GM19328 (cell line): ENCODE results near the gene COPS7A.

Experiments used
- ATAC-seq: cut with Tn5 transposase; IDR thresholded peaks from one replicate; pipeline ENCODE4 v1.9.1; 2021; ENCODE audit warnings: mild to moderate bottlenecking, moderate library complexity; ENCODE audit not compliant: unreplicated experiment

Gene COPS7A

DNA sequence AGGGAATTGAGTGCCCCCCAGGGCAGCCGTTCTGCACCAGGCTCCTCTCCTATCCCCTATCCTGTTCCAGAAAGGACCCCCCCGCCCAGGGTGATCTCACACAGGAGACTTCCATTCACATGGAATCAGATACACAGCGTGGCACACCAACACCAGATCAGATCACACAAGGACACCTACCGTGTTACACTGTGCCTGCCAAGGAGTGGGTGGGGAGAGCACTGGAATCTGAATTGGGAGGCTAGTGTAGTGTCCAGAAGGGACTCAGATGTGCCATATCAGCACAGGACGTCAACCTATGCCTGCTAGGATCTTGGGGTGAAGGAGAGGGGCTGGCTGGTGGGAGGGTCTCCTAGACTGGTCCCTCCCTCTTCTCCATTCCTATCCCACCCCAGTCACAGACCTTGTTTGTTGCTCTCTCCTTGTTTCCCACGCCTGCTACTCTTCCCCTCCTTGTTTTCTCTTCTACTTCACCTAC is 44.6 kb downstream of the COPS7A start:
- no peak for ATAC-seq

DNA sequence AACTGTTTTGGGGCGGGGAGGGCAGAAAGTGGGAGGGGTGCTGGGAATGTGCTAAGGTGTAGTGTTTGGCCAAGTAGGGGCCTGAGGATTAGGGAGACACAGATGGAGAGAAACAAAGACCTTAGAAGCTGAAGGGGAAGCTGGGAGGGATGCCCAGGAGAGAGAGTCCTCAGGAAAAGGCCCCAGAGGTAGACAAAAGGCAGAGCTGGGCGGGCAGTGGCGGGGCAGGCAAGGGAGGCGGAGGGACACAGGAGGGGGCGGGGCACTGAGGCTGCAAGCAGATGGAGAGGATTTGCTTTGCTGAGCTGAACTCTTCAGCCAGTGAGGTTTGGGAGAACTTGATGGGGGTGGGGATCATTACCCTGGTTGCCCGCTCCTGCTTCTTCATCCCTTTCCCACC is 45.1 kb downstream of the COPS7A start:
- no peak for ATAC-seq

GRCh38 chr12:6769666-6770065 is 45.8 kb downstream of the COPS7A start:
- ATAC-seq: no peak

DNA sequence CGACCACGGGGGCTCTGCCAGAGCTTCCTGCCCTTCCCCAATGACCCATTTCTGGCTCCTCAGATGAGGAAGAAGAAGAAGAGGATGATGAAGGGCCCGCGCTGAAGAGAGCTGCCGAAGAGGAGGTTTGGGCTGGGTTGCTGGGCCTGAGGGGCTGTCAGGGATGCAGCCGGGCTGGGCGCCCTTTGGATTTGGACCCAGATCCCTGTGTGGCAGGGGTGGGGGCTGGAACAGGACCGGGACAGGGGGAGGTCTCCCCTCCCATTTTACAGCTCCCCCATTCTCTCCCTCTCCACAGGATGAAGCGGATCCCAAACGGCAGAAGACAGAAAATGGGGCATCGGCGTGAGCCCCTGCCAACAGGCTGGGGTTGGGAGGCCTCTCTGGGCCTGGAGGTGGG is 46.2 kb downstream of the COPS7A start:
- no peak for ATAC-seq

DNA sequence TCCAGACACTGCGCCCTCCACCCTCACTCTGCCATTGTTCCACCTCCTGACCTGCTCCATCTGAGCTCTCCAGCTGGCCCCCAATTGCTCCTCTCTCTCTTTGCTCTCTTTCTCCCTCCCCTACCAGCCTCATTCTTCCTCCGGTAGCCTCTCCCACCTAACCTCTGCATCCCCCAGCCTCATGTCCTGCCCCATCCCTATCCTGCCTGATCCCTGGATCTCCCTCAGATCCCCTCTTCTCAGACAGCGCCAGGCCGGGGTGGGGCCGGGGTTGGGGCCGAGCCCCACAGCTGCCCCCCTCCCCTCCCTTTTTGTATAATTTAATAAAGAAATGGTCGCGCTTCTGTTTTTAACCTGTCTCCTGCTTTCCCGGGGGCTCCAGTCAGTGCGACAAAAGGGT is 46.8 kb downstream of the COPS7A start:
- no peak for ATAC-seq

DNA sequence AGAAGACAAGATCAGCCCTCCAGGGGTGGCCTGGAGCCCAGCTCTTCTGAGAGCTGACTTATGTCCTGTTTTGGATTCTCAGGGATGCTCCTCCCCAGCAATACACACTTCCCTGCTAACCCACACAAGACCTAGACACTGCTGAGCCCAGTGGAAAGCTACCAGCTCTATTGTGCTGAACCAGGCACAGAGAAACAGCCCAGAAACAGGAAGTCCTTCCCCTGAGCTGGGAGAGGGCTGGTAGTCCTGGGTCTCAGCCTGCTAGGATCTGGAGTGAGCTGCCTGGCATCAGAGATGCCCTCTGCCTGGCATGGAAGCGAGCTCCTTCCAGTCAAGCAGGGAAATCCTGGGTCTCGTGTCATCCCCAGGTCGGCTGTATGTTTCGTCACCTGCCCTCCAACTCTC is 47.2 kb downstream of the COPS7A start:
- ATAC-seq: no peak

- no peak for ATAC-seq
These were observed 47.9 kb downstream of the COPS7A start for GRCh38 chr12:6771509-6772330.

DNA sequence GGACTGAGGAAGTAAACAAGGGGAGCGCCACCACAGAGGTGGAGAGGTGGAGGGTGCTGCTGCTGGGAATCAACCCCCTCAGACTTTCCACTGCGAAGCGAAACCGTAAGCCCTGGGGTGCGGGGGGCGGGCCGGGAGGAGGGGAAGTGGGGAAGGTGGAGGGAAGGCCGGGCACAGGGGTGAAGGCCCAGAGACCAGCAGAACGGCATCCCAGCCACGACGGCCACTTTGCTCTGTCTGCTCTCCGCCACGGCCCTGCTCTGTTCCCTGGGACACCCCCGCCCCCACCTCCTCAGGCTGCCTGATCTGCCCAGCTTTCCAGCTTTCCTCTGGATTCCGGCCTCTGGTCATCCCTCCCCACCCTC is 48.5 kb downstream of the COPS7A start, which contains the start of gene LAG3:
TSS of gene LAG3 (plus strand) at position 190 of the 365 bp plus-strand sequence. CDS start 333 bp downstream, outside the sequence.
- no peak for ATAC-seq

- ATAC-seq: no peak
These were observed 49.1 kb downstream of the COPS7A start for GRCh38 chr12:6772726-6773589.

DNA sequence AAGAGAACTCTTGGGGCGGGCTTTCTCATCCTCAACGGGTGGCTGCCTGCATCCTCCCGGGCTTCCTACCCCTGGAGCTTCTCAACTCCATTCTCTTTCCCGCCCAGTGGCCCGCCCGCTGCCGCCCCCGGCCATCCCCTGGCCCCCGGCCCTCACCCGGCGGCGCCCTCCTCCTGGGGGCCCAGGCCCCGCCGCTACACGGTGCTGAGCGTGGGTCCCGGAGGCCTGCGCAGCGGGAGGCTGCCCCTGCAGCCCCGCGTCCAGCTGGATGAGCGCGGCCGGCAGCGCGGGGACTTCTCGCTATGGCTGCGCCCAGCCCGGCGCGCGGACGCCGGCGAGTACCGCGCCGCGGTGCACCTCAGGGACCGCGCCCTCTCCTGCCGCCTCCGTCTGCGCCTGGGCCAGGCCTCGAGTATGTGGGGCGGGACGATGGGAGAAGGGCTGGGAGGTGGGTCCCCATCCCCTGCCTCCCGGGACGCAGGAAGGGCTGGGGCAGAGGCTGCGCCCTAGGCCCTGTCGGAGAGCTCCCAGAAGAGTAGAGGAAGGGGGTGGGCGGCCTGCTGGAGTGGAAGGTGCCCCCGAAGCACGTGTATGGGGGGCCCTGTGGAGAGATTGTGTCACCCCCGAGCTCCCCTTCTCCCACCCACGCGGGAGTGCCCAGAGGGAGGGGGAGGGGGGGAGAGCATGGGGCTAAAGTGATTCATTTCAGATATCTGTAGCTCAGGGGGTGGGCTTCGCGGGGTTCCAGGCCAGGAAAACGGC is 49.9 kb downstream of the COPS7A start:
- ATAC-seq: no peak

- no peak for ATAC-seq
These were observed 50.7 kb downstream of the COPS7A start for GRCh38 chr12:6774499-6775062.

- ATAC-seq: no peak
These were observed 51.6 kb downstream of the COPS7A start for GRCh38 chr12:6775185-6776174.

DNA sequence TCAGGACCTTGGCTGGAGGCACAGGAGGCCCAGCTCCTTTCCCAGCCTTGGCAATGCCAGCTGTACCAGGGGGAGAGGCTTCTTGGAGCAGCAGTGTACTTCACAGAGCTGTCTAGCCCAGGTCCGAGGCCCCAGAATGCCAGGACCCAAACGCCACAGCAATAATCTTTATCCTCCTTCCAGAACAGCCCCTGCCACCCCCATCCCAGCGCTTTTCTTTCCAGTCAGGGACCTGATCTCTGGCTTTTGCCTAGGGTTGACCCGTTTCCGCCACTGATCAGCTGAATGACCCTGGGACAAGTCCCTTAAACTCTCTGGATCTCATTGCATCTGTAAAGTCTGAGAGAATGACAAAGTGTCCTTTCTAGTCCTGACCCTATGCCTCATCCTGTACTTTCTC is 53.5 kb downstream of the COPS7A start:
- no peak for ATAC-seq

DNA sequence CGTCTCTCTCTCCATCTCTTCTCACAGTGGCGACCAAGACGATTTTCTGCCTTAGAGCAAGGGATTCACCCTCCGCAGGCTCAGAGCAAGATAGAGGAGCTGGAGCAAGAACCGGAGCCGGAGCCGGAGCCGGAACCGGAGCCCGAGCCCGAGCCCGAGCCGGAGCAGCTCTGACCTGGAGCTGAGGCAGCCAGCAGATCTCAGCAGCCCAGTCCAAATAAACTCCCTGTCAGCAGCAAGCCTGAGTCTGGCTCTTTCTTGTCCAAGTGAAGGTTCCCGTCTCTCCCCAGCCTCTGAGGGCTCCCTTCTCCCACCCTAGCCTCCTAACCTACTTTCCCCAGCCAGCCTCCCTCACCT is 54.3 kb downstream of the COPS7A start:
- ATAC-seq: no peak

DNA sequence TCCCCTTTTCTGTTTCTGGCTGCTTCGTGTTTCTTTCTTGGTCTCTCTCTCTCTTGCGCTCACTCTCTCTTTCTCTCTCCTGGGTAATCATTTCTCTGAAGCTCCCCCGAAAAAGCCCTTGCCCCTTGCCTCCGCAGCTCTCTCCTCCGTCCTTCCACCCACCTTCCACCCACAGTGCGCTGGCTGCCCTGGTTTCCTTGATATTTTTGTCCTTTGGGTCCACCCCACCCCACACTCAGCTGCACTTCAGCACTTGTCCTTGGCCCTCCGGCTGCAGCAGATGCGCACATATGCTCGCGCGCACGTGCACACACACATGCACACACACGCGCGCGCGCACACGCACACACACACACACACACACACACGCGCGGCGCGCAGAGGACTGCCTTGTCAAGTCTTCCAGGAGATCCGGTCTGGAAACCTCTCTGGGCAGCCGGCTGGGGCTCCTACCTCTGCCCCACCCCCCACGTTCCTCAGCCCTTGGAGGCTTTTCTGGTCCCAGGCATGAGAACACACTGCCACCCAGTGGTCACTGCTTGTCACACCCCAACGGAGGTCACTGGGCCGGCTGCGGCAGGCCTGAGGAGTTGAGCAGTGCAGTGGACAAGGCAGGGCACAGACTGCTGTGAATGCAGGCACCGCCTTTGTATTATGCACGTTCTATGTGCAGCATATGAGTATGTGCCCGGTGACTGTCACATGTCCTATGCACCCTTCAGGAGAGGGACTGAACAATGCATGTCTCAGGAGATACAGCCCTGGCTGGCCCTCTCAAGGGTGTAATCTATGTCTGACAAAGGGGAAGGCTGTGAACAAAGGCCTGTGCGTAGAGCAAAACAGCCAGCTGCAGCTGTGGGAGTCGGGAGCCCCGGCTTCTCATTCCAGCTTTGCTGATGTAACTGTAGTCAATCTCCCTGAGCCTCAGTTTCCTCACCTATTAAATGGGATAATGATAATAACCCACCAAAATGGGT is 55.0 kb downstream of the COPS7A start:
- ATAC-seq: no peak

GRCh38 chr12:6779708-6780432 is 56.0 kb downstream of the COPS7A start:
- no peak for ATAC-seq

- ATAC-seq: no peak
These were observed 56.7 kb downstream of the COPS7A start for GRCh38 chr12:6780573-6780972.
